HG03060 (cell line): Measurements from ENCODE around the gene E2F3.

Source experiments
- ATAC-seq: cut with Tn5 transposase; IDR thresholded peaks from one replicate; pipeline ENCODE4 v1.9.1; 2021; ENCODE audit warnings: low read depth, moderate number of reproducible peaks; ENCODE audit not compliant: unreplicated experiment

The E2F3 gene

GRCh38 chr6:20427856-20428255 is 26.2 kb downstream of the E2F3 start:
- ATAC-seq: peak; percentile 83

- ATAC-seq: no peak
These were observed 31.0 kb downstream of the E2F3 start for GRCh38 chr6:20432692-20433091.

- ATAC-seq: no peak
These were observed 31.6 kb downstream of the E2F3 start for GRCh38 chr6:20433321-20433720.

- no peak for ATAC-seq
These were observed 32.2 kb downstream of the E2F3 start for GRCh38 chr6:20433929-20434328.

GRCh38 chr6:20434766-20435165 is 33.1 kb downstream of the E2F3 start:
- no peak for ATAC-seq

- ATAC-seq: no peak
These were observed 35.0 kb downstream of the E2F3 start for GRCh38 chr6:20436719-20437118.

- no peak for ATAC-seq
These were observed 36.0 kb downstream of the E2F3 start for GRCh38 chr6:20437639-20438038.

- no peak for ATAC-seq
These were observed 36.9 kb downstream of the E2F3 start for GRCh38 chr6:20438462-20439070.

GRCh38 chr6:20439558-20439957 is 37.9 kb downstream of the E2F3 start:
- no peak for ATAC-seq

GRCh38 chr6:20440296-20440695 is 38.6 kb downstream of the E2F3 start:
- no peak for ATAC-seq

- ATAC-seq: no peak
These were observed 39.6 kb downstream of the E2F3 start for GRCh38 chr6:20441236-20441635.

- no peak for ATAC-seq
These were observed 40.2 kb downstream of the E2F3 start for GRCh38 chr6:20441921-20442320.

GRCh38 chr6:20444786-20445271 is 43.1 kb downstream of the E2F3 start:
- ATAC-seq: no peak

GRCh38 chr6:20447157-20447556 is 45.5 kb downstream of the E2F3 start:
- ATAC-seq: no peak

- ATAC-seq: no peak
These were observed 46.0 kb downstream of the E2F3 start for GRCh38 chr6:20447581-20448132.

GRCh38 chr6:20448828-20449227 is 47.1 kb downstream of the E2F3 start:
- no peak for ATAC-seq

- ATAC-seq: no peak
These were observed 52.6 kb downstream of the E2F3 start for GRCh38 chr6:20454204-20454824.

- ATAC-seq: no peak
These were observed 53.7 kb downstream of the E2F3 start for GRCh38 chr6:20455251-20455940.

- no peak for ATAC-seq
These were observed 56.6 kb downstream of the E2F3 start for GRCh38 chr6:20458027-20458894.

GRCh38 chr6:20459682-20460081 is 58.0 kb downstream of the E2F3 start:
- no peak for ATAC-seq

GRCh38 chr6:20461576-20461975 is 59.9 kb downstream of the E2F3 start:
- no peak for ATAC-seq
